Gastroesophageal sphincter (tissue), 4 donors: ENCODE results near the gene DOCK6. TPM values are rescaled to one million over a fixed set of nuclear protein-coding genes. Genes with fewer than 3 reads are reported as not detected.

Source experiments
- ATAC-seq: fragments of 150-250 bp; one replicate; pipeline ENCODE4 v1.9.1; 2016; ENCODE audit warnings: mild to moderate bottlenecking, moderate library complexity
- H3K27ac ChIP-seq, 4 donors: fragments of 200-600 bp; sonication (generic) in 3 of 4; 1 replicate in 3 of 4; 2 replicates in 1 of 4; pipeline ENCODE4 v1.5.1; 2016 to 2019
- H3K27me3 ChIP-seq: fragments of 200-600 bp; sonication (generic); one replicate; pipeline ENCODE4 v1.5.1; 2019
- H3K36me3 ChIP-seq, 2 donors: fragments of 200-600 bp; sonication (generic); one replicate each; pipeline ENCODE4 v1.5.1; 2019; ENCODE audit warnings: control low read depth in 1 of 2
- H3K4me1 ChIP-seq, 3 donors: fragments of 200-600 bp; sonication (generic); 1 replicate in 2 of 3; 2 replicates in 1 of 3; pipeline ENCODE4 v1.5.1; 2016 to 2019; ENCODE audit warnings: control low read depth in 2 of 3
- H3K4me3 ChIP-seq, 2 donors: fragments of 200-600 bp; sonication (generic); one replicate each; pipeline ENCODE4 v1.5.1; 2019; ENCODE audit warnings: mild to moderate bottlenecking in 1 of 2, moderate library complexity in 1 of 2
- H3K9me3 ChIP-seq, 3 donors: fragments of 200-600 bp; sonication (generic); one replicate each; pipeline ENCODE4 v1.5.1; 2017 to 2019; ENCODE audit warnings: control low read depth in 2 of 3
- CTCF ChIP-seq, 4 experiments: fragments of 200-600 bp in 2 of 4; fragments of 450-650 bp in 2 of 4; sonication (generic) in 1 of 4; IDR thresholded peaks; one replicate each; pipeline ENCODE4 v1.5.1; 2017 to 2019; ENCODE audit warnings: antibody characterized with exemption in 4 of 4, mild to moderate bottlenecking in 2 of 4, moderate library complexity in 2 of 4
- EP300 ChIP-seq: sonication (generic); formaldehyde crosslinking; IDR thresholded peaks from one replicate; pipeline ENCODE4 v1.6.1; 2017; ENCODE audit warnings: antibody characterized with exemption, mild to moderate bottlenecking
- POLR2A ChIP-seq, 2 donors: fragments of 450-650 bp; IDR thresholded peaks; one replicate each; pipeline ENCODE4 v1.6.1; 2017; ENCODE audit warnings: antibody characterized with exemption in 2 of 2, mild to moderate bottlenecking in 2 of 2, moderate library complexity in 1 of 2
- POLR2AphosphoS5 ChIP-seq: sonication (generic); formaldehyde crosslinking; IDR thresholded peaks from one replicate; pipeline ENCODE4 v1.6.1; 2017; ENCODE audit warnings: antibody characterized with exemption
- WGBS, 2 donors: methylation state at CpG; one replicate each; pipeline ENCODE4 v1.1.5; 2018; ENCODE audit warnings: low coverage in 1 of 2; 5-methylcytosine and 5-hydroxymethylcytosine counted together
- total RNA-seq, 4 donors: library from RNA; depleted of rRNA; stranded (reverse); fragments of >200 nt; gene quantifications; one replicate each; pipeline ENCODE4 v1.1.0, GENCODE V29; 2016

Gene DOCK6
- total RNA-seq, 4 donors from 2014 or later = 18.5 to 43.1 (median 29.1) TPM

DNA sequence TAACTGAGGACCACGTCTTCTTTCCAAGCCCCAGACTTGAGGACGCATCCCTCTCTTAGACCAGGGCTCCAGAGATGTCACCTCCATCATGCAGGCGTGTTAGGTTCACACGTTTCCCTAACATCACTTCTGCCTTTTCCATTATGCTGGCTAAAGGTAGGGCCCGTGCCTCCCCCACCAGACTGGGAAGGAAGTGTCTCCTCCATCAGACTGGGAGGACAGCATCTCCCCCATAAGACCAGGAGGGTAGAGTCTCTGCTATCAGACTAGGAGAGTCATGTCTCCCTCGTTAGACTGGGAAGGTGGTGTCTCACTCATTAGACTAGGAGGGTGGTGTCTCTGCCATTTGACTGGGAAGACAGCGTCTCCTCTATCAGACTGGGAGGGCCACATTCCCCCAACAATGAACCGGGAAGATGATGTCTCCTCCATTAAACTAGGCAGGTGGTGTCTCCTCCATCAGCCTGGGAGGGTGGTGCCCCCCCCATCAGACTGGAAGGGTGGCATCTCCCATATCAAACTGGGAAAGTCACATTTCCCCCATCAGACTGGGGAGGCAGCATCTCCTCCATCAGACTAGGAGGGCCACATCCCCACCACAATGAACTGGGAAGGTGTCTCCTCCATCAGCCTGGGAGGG is 88.7 kb downstream of the DOCK6 start:
- no peak for ATAC-seq
- Histone ChIP-seq H3K9me3 (no peaks in the 10 kb centered on the region), H3K36me3 (peaks cover 0 to 100% of the 10 kb centered on the region in 2 donors), H3K27me3 (no peaks in the 10 kb centered on the region), H3K4me1 (peaks cover 0 to 61% (median 9%) of the 10 kb centered on the region in 3 donors), H3K27ac (peak overlapping the region in 3 of 4 donors; percentile 56 to 95 (median 86)), H3K4me3 (no peak overlapping the region)
- TF ChIP-seq POLR2AphosphoS5 = no peak
- TF ChIP-seq POLR2A (IDR thresholded peaks at IDR 0.05) = no peak
- TF ChIP-seq EP300 = no peak
- no peak for TF ChIP-seq CTCF (IDR thresholded peaks at IDR 0.05)
- WGBS, 2 donors = 64 to 76% methylated on average over 3 to 5 of the region's 8 CpGs

DNA sequence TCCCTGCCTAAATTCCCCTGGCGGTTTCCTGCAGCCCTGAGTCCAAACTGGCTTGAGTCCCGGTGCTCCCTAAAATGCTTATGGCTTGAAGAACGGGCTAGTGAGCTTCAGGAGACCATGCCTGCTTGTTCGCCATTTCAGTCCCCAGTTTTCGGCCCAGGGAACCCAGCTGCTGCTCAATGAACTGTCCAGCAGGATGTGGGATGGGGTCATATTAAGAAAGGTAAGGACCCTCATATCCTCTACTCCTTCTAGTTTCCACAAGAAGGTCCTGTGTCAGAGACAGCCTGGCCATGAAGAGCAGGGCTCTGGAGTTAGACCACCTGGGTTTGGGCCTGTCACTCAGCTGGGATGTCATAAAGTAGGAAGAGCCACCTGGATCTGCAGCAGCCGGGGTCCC is 89.7 kb downstream of the DOCK6 start:
- ATAC-seq = no peak
- H3K27ac ChIP-seq = peak overlapping the region in 3 of 4 donors; percentile 56 to 95 (median 86)

DNA sequence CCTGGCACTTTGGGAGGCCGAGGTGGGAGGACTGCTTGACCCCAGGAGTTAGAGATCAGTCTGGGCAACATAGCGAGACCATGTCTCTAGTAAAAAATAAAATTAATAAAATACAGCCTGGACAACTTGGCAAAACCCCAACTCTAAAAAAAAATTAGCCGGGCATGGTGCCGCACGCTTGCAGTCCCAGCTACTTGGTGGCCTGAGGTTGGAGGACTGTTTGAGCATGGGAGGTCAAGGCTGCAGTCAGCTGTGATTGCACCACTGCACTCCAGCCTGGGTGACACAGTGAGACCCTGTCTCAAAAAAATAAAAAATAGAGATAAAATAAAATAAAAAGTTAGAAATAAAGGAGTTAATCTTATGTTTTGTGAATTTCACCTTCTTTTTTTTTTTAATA is 91.2 kb downstream of the DOCK6 start:
- no peak overlapping the region for H3K4me3 ChIP-seq
- H3K27ac ChIP-seq = peak overlapping the region; percentile 19 to 95 (median 84)
- H3K36me3 ChIP-seq = peaks cover 0 to 100% of the 10 kb centered on the region in 2 donors
- H3K9me3 ChIP-seq = no peaks in the 10 kb centered on the region
- TF ChIP-seq POLR2A (IDR thresholded peaks at IDR 0.05) (no peak), POLR2AphosphoS5 (no peak), EP300 (no peak), CTCF (IDR thresholded peaks at IDR 0.05) (no peak)
- H3K27me3 ChIP-seq = no peaks in the 10 kb centered on the region
- 20 to 31% methylated on average over 3 to 5 of the region's 5 CpGs for WGBS, 2 donors
- H3K4me1 ChIP-seq = peaks cover 0 to 75% (median 16%) of the 10 kb centered on the region in 3 donors
- ATAC-seq = no peak

More for the DNA sequence above, 89.7 kb downstream of the DOCK6 start:
- Histone ChIP-seq H3K9me3 (no peaks in the 10 kb centered on the region), H3K36me3 (peaks cover 0 to 100% of the 10 kb centered on the region in 2 donors), H3K27me3 (no peaks in the 10 kb centered on the region), H3K4me1 (peaks cover 0 to 61% (median 9%) of the 10 kb centered on the region in 3 donors), H3K4me3 (no peak overlapping the region)
- no peak for TF ChIP-seq POLR2A (IDR thresholded peaks at IDR 0.05)
- no peak for TF ChIP-seq CTCF (IDR thresholded peaks at IDR 0.05)
- no peak for TF ChIP-seq POLR2AphosphoS5
- TF ChIP-seq EP300 = no peak
- WGBS, 2 donors = 47% methylated on average over 2 of the region's 6 CpGs; no CpG with 5 or more reads in 1 of the 2 donors

DNA sequence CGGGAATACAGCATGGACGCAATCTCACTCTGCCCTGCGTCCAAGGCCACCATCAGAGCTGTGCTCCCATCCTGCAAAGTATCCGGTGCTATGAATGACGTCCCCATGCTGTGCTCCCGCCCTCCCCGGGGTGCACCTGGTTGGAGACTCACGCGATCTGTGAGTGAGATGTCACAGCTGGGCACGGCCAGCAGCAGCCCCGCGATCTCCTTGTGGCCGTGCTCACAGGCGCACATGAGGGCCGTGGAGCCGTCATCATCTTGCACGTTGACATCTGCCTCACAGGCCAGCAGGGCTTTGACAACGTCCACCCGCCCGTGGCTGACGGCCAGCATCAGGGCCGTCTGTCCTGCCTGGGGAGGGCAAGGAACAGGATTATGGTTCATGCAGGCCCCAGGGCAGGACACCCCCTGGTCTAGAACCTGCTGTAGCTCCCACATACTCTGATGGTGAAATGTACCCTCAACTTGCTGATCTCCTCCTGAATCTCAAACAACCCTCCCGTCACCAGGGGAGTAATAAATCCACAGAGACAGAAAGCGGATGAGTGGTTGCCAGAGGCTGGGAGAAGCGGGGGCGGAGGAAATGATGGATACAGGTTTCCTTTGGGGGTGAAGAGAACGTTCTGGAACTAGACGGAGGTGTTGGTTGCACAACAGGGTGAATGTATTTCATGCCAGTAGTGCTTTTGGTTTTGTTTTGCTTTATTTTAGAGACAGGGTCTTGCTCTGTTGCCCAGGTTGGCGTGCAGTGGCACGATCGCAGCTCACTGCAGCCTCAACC is 92.2 kb downstream of the DOCK6 start:
- Histone ChIP-seq H3K4me1 (peaks cover 5 to 85% (median 26%) of the 10 kb centered on the region in 3 donors), H3K27me3 (no peaks in the 10 kb centered on the region), H3K4me3 (no peak overlapping the region), H3K36me3 (peaks cover 0 to 95% of the 10 kb centered on the region in 2 donors), H3K9me3 (no peaks in the 10 kb centered on the region), H3K27ac (peak overlapping the region in 3 of 4 donors; percentile 81 to 95 (median 86))
- whole genome bisulfite sequencing, 2 donors = 68 to 72% methylated on average over 9 to 12 of the region's 31 CpGs
- TF ChIP-seq CTCF (IDR thresholded peaks at IDR 0.05) (no peak), POLR2AphosphoS5 (peak; percentile 60)
- peak; percentile 20 for ATAC-seq
